ENCODE data around the gene OARD1. TPM values are rescaled to one million over a fixed set of nuclear protein-coding genes. Genes with fewer than 3 reads are reported as not detected.

OARD1 gene
- total RNA-seq, 1 donor = 4.7 TPM

GRCh38 chr6:41075651-41076626, 3.8 kb upstream of the OARD1 start:
- no peak for DNase-seq (ENCODE audit: low read depth)
- no peak for TF ChIP-seq CTCF (IDR thresholded peaks at IDR 0.05; ENCODE audit: insufficient read depth, low read depth, low read length)
- no peak overlapping the region for H3K4me3 ChIP-seq (ENCODE audit: low read depth, low read length)

DNA sequence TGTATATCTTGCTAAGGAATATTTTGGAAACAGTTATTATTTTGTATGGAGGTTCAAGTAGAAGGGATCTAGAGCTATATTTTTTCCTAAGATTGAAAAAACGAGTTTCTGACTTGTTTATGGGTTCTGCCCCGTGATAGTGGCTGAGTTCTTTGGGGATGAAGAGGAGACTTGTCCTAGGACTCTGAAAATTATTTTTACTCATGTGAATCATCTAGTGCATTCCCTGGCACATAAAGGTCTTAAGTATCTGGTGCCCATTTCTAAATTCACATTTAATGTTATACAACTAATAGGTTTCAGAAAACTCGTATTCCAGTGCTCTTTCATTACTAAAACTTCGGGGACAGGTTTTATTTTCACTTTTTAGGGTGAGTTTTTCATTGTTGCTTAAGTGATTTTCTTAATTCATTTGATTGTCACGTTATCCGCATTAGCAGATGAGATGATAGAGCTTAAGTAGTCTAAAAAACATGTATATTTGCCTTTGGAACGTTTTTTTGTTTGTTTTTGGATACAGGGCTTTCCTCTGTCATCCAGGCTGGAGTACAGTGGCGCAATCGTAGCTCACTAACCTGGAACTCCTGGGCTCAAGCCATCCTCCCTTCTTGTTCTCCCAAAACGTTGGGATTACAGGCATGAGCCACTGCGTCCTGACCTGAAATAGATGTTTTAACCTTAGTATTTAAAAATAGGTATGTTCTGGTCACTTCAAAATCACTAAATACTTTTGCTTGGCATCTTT, 2.7 kb upstream of the OARD1 start:
- TF ChIP-seq CTCF (IDR thresholded peaks at IDR 0.05; ENCODE audit: insufficient read depth, low read depth, low read length) = no peak
- DNase-seq (ENCODE audit: low read depth) = no peak
- H3K4me3 ChIP-seq (ENCODE audit: low read depth, low read length) = peak overlapping the region; percentile 88

DNA sequence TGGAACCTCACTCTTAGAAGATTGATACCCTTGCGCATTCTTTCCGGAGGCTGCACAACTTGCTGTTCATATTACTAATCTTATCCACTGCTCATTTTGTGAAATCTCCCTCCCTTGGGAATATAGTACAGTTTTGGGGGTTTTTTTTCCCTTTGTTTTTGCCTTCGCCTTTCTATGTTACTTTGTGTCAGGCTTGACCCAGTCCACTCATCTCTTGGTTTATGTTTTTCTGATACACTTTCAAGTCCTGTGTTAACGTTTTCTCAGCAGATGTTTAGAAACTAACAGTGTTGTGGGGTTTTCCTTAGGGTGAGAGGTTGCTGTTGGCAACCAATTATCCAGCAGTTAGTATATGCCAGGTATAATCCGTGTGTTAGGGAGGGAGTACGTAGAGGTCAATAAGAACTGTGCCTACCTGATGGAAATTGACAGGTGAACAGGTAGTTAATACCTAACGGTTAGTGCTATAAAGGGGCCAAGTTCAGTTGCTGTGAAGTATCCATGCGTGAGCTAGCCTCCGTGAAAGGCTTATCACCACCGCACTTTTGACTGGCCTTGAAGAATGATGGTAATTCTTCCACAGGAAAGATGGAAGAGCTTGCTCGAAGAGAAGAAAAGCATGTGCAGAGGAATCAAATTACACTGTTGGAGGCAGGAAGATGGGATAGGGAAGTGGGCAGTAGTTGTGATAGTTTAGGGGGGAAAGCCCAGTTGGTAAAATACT, 2.0 kb upstream of the OARD1 start:
- DNase-seq (ENCODE audit: low read depth) = peak; percentile 56
- no peak for TF ChIP-seq CTCF (IDR thresholded peaks at IDR 0.05; ENCODE audit: insufficient read depth, low read depth, low read length)
- H3K4me3 ChIP-seq (ENCODE audit: low read depth, low read length) = peak overlapping the region; percentile 88

DNA sequence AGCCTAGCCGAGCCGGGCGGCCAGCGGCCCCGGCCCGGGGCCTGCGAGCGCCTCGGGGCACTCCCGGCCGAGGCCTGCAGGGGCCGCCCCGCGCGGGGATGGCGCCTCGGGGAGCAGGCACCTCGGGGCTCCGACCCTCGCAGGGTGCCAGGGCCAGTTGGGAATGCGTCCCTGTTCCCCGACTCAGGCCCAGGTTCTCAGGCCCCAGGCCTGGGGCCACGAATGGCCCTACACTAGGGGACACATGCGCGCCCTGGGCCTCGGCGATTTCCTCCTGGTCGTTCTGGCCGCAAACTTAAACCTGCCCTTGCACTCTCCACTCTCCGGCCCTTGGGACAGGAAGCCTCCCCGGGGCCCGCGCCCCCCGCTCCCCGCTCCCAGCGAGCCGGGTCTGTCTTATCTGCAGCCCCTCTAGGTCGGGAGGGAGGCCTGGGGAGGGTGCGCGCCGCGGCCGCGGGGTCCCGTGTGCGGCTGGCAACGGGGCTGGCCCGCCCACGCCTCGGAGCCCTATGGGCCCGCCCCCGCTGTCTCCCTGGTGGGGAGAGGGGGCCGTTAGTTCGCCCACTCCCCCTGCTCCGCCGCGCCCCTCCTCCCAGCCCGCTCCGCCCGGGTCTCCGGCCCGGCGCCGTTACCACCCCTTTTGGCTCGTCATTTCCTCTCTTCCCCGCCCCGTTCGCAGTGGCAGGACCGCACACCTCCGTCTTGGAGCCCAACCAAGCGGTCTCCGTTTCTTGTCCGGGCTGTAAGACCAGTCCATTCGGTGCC, 1.2 kb upstream of the OARD1 start:
- DNase-seq (ENCODE audit: low read depth) = peak; percentile 79
- peak overlapping the region; percentile 88 for H3K4me3 ChIP-seq (ENCODE audit: low read depth, low read length)
- peak; percentile 26 for TF ChIP-seq CTCF (IDR thresholded peaks at IDR 0.05; ENCODE audit: insufficient read depth, low read depth, low read length)

DNA sequence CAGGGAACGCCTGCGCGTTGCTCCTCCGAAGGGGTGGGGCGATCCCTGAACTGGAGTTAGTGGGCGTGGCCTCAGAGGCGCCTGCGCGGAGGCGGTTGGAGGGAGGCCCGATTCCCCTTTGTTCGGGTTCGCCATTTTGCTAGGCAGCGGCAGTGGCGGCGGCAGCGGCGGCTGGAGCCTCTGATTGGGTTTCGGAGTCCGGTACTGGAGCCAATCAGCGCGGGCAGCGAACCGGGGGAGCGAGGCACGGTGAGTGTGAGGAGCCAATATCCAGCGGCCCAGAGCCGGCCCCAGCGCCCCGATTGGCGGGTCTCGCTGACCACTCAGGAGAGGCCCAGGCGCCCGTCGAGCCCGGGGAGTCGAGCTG, 663 bp upstream of the OARD1 start, which contains the start of gene NFYA:
Gene NFYA (plus strand): TSS at position 139 of the 367 bp plus-strand sequence. CDS start 6,116 bp downstream, outside the sequence.
- H3K4me3 ChIP-seq (ENCODE audit: low read depth, low read length) = peak within 1 kb of the TSS; percentile 88
- DNase-seq (ENCODE audit: low read depth) = peak; percentile 100
- no peak for TF ChIP-seq CTCF (IDR thresholded peaks at IDR 0.05; ENCODE audit: insufficient read depth, low read depth, low read length)

GRCh38 chr6:41071501-41071922, 644 bp downstream of the OARD1 start:
- peak overlapping the region; percentile 88 for H3K4me3 ChIP-seq (ENCODE audit: low read depth, low read length)
- peak; percentile 7 for TF ChIP-seq CTCF (IDR thresholded peaks at IDR 0.05; ENCODE audit: insufficient read depth, low read depth, low read length)
- DNase-seq (ENCODE audit: low read depth) = no peak
